Activated CD8-positive, alpha-beta memory T cell treated with anti-CD3 and anti-CD28 coated beads, Interleukin-2, amount 50 U/mL, for 4 hours (primary cell): ENCODE measurements around the gene COPZ1.

Source experiments
- DNase-seq: peaks from one replicate; pipeline ENCODE4 v3.0.0-alpha.2; 2020

COPZ1 gene

DNA sequence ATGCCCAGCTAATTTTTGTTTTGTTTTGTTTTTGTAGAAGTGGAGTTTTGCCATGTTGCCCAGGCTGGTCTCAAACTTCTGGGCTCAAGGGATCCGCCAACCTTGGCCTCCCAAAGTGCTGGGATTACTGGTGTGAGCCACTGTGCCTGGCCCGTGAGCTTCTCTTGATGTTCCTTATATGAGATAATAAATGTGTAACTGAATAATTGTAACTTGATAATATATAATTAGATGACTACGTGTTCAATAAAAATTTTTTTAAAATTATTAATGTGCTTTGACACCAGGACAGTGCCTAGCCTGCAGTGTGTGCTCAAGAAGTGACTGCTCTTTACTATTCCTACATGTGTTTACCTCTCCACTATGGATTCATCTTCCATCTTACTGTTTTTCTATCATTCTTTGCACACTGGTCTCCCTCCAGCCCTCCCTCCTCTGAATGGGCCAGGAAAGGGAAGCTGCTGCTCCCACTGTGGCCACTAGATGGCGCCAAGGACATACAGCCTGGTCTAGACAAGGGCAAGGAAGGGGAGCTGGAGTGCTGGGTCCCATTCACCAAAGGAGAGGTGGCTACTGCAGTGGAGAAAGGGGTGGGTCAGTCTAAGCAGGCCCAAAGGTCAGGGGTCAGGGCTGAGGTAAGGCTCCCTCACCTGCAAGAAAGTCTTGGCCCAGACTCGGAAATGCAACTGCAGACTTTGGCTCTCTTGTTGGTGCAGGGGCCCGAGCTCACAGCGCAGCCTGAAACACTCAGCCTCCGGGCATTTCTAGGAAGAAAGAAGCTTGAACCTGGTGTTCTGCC, 74.3 kb downstream of the COPZ1 start:
- peak; percentile 90 for DNase-seq

DNA sequence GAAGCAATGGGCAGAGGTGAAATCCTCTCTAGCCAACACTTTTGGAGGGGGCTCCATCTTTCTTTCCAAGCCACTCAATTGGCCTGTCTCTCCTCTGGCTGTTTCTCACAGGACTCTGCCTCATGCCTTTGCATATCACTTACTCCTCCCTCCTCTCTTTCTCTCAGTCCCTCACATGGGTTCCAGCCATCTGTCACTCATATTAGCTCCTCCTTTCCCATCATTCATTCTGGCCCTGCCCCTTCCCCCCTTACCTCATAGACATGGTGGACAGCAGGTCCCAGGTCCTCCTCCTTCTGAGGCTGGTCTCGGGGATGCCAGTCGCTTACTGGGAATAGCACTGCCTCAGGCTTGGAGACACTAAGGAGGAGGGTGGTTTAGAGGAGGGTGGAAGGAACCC, 76.2 kb downstream of the COPZ1 start:
- no peak for DNase-seq
